SK-N-SH (cell line): ENCODE data around the gene NAV2. TPM values are rescaled to one million over a fixed set of nuclear protein-coding genes. Genes with fewer than 3 reads are reported as not detected.

ENCODE experiments used
- CTCF ChIA-PET: fragments of 300-600, 350-600 bp; formaldehyde crosslinking; extraction: SDS; loops from one replicate; lab custom pipeline; 2021; lab: Yijun Ruan, JAX
- POLR2A ChIA-PET: fragments of 350-600 bp; sonication (Branson Sonifier 250); formaldehyde crosslinking; extraction: SDS; loops from one replicate; lab custom pipeline; 2020; ENCODE audit warnings: antibody characterized with exemption, inconsistent platforms; lab: Yijun Ruan, JAX
- DNase-seq: peaks from one replicate; pipeline ENCODE4 v3.0.0; 2012
- H2AFZ ChIP-seq: fragments of 200-600 bp; sonication (generic); 2 replicates; pipeline ENCODE4 v1.8.1; 2016; ENCODE audit warnings: antibody characterized with exemption, mild to moderate bottlenecking, low read depth
- H3F3A ChIP-seq: fragments of 200-600 bp; sonication (generic); replicated peaks from 2 replicates; pipeline ENCODE3; 2016; ENCODE audit warnings: antibody characterized with exemption, mild to moderate bottlenecking; ENCODE audit not compliant: insufficient read depth
- H3K27ac ChIP-seq, 2 experiments: fragments of 200-500 bp in 1 of 2; fragments of 200-600 bp in 1 of 2; sonication (Bioruptor generic) in 1 of 2; sonication (generic), shearing (Covaris generic) in 1 of 2; 2 replicates each; pipeline versions ENCODE4 v1.5.1 to v1.6.1; 2014 to 2016; ENCODE audit warnings: low read depth in 2 of 2, inconsistent platforms in 1 of 2, low read length in 1 of 2, mild to moderate bottlenecking in 1 of 2, mixed read lengths in 1 of 2
- H3K27me3 ChIP-seq: fragments of 200-600 bp; sonication (generic), shearing (Covaris generic); 2 replicates; pipeline ENCODE4 v1.6.1; 2016; ENCODE audit warnings: mixed run types; ENCODE audit not compliant: insufficient read depth
- H3K36me3 ChIP-seq, 2 experiments: fragments of 200-500 bp in 1 of 2; fragments of 200-600 bp in 1 of 2; sonication (Bioruptor generic) in 1 of 2; sonication (generic) in 1 of 2; replicated peaks in 1 of 2; 2 replicates each; pipeline versions ENCODE3 to v1.5.1; 2014 to 2016; ENCODE audit warnings: low read length in 1 of 2, mild to moderate bottlenecking in 1 of 2; ENCODE audit not compliant: insufficient read depth in 2 of 2, control insufficient read depth in 1 of 2
- H3K4me1 ChIP-seq, 2 experiments: fragments of 200-500 bp in 1 of 2; fragments of 200-600 bp in 1 of 2; sonication (Bioruptor generic) in 1 of 2; sonication (generic), shearing (Covaris generic) in 1 of 2; 2 replicates each; pipeline versions ENCODE4 v1.5.1 to v1.6.1; 2014 to 2016; ENCODE audit warnings: low read depth in 1 of 2, low read length in 1 of 2, mixed run types in 1 of 2; ENCODE audit not compliant: insufficient read depth in 2 of 2, control insufficient read depth in 1 of 2
- H3K4me2 ChIP-seq: fragments of 200-600 bp; sonication (generic), shearing (Covaris generic); 2 replicates; pipeline ENCODE4 v1.6.1; 2017; ENCODE audit warnings: mixed run types
- H3K4me3 ChIP-seq, 2 experiments: fragments of 200-500 bp in 1 of 2; fragments of 200-600 bp in 1 of 2; sonication (Bioruptor generic) in 1 of 2; sonication (generic), shearing (Covaris generic) in 1 of 2; 2 replicates each; pipeline versions ENCODE4 v1.5.1 to v1.8.1; 2014 to 2016; ENCODE audit warnings: low read depth in 2 of 2, inconsistent platforms in 1 of 2, low read length in 1 of 2, mild to moderate bottlenecking in 1 of 2, mixed read lengths in 1 of 2, moderate library complexity in 1 of 2
- H3K79me2 ChIP-seq: fragments of 200-600 bp; sonication (generic); 2 replicates; pipeline ENCODE4 v1.8.1; 2017; ENCODE audit warnings: mild to moderate bottlenecking; ENCODE audit not compliant: insufficient read depth
- H3K9ac ChIP-seq: fragments of 200-600 bp; sonication (generic); 2 replicates; pipeline ENCODE4 v1.6.1; 2017; ENCODE audit warnings: mixed run types
- H3K9me2 ChIP-seq: fragments of 200-600 bp; sonication (generic); 2 replicates; pipeline ENCODE4 v1.6.1; 2017; ENCODE audit warnings: mixed run types
- H3K9me3 ChIP-seq: fragments of 200-600 bp; sonication (generic); 2 replicates; pipeline ENCODE4 v1.6.1; 2017; ENCODE audit warnings: mixed run types, mild to moderate bottlenecking, moderate library complexity
- H4K20me1 ChIP-seq: fragments of 200-600 bp; sonication (generic); 2 replicates; pipeline ENCODE4 v1.6.1; 2017; ENCODE audit warnings: mild to moderate bottlenecking, mixed run types; ENCODE audit not compliant: insufficient read depth
- CTCF ChIP-seq: fragments of 200-600 bp; sonication (generic); IDR thresholded peaks from 2 replicates; pipeline ENCODE4 v1.6.1; 2017; ENCODE audit warnings: antibody characterized with exemption, mild to moderate bottlenecking, moderate library complexity
- EP300 ChIP-seq, 2 experiments: IDR thresholded peaks; 2 replicates each; pipeline versions ENCODE4 v1.4.0 to v1.6.1; 2012; ENCODE audit warnings: borderline replicate concordance in 1 of 2, low read depth in 1 of 2, low read length in 1 of 2
- EZH2phosphoT487 ChIP-seq: fragments of 200-600 bp; sonication (generic); IDR thresholded peaks from 2 replicates; pipeline ENCODE4 v1.6.1; 2017; ENCODE audit warnings: low read depth, mixed run types, mild to moderate bottlenecking, antibody characterized with exemption, moderate library complexity, borderline replicate concordance
- FOSL2 ChIP-seq: IDR thresholded peaks from 2 replicates; pipeline ENCODE4 v1.4.0; 2012; ENCODE audit warnings: low read depth, mild to moderate bottlenecking, moderate library complexity, borderline replicate concordance
- FOXJ3 ChIP-seq: sonication (generic); formaldehyde crosslinking; IDR thresholded peaks from 2 replicates; pipeline ENCODE4 v1.5.1; 2020; ENCODE audit warnings: mild to moderate bottlenecking, missing genetic modification reagents
- GATA2 ChIP-seq: sonication (generic); formaldehyde crosslinking; IDR thresholded peaks from 2 replicates; pipeline ENCODE4 v1.5.0; 2020; ENCODE audit warnings: mild to moderate bottlenecking, missing genetic modification reagents
- IRF3 ChIP-seq: fragments of 150-350 bp; IDR thresholded peaks from 2 replicates; pipeline ENCODE4 v1.6.1; 2016; ENCODE audit warnings: mild to moderate bottlenecking, low read depth, low read length
- MEF2A ChIP-seq: IDR thresholded peaks from 2 replicates; pipeline ENCODE4 v1.4.0; 2012; ENCODE audit warnings: low read depth, borderline replicate concordance
- MXI1 ChIP-seq: IDR thresholded peaks from 2 replicates; pipeline ENCODE4 v1.6.1; 2012; ENCODE audit warnings: mild to moderate bottlenecking, low read depth, low read length, improper control_type of control experiment
- NFIC ChIP-seq: IDR thresholded peaks from 2 replicates; pipeline ENCODE4 v1.4.0; 2012; ENCODE audit warnings: borderline replicate concordance
- PBX3 ChIP-seq: IDR thresholded peaks from 2 replicates; pipeline ENCODE4; 2012
- RCOR1 ChIP-seq: fragments of 150-350 bp; IDR thresholded peaks from 2 replicates; pipeline ENCODE4 v1.6.1; 2017; ENCODE audit warnings: antibody characterized with exemption, low read length
- RXRA ChIP-seq: IDR thresholded peaks from 2 replicates; pipeline ENCODE4 v1.4.0; 2012; ENCODE audit warnings: low read depth, mild to moderate bottlenecking, borderline replicate concordance
- SIN3A ChIP-seq: IDR thresholded peaks from 2 replicates; pipeline ENCODE4 v1.6.1; 2012; ENCODE audit warnings: low read depth, mild to moderate bottlenecking, low read length, moderate library complexity, borderline replicate concordance
- TEAD4 ChIP-seq: IDR thresholded peaks from 2 replicates; pipeline ENCODE4 v1.4.0; 2012; ENCODE audit warnings: mild to moderate bottlenecking, borderline replicate concordance; ENCODE audit not compliant: insufficient read depth
- USF2 ChIP-seq: fragments of 150-350 bp; IDR thresholded peaks from 2 replicates; pipeline ENCODE4 v1.6.1; 2017; ENCODE audit warnings: antibody characterized with exemption, low read length, low read depth, borderline replicate concordance
- YY1 ChIP-seq: IDR thresholded peaks from 2 replicates; pipeline ENCODE4 v1.4.0; 2012; ENCODE audit warnings: low read depth, mild to moderate bottlenecking
- ZBTB33 ChIP-seq: IDR thresholded peaks from 2 replicates; pipeline ENCODE4 v1.4.0; 2012; ENCODE audit warnings: low read depth, borderline replicate concordance
- WGBS: methylation state at CpG from one replicate; pipeline ENCODE4 v1.1.6; 2017; ENCODE audit warnings: low lambda C conversion rate; 5-methylcytosine and 5-hydroxymethylcytosine counted together
- polyA plus RNA-seq, 3 experiments: library from polyadenylated mRNA; depleted of rRNA; stranded (reverse); fragments of >200 nt; gene quantifications; 2 replicates each; pipeline ENCODE4 v1.2.3, GENCODE V29; 2012

Gene NAV2
- polyA plus RNA-seq, 1 of the 3 experiments (the other 2 are of a cell fraction) = 26.2 TPM

GRCh38 chr11:19829109-19829837 lies 116.6 kb downstream of the NAV2 start (continued):
- TF ChIP-seq USF2 = no peak
- no peak for TF ChIP-seq NFIC

GRCh38 chr11:19832086-19832750 lies 119.6 kb downstream of the NAV2 start:
- H3K9me2 ChIP-seq = no peaks in the 10 kb centered on the region
- no peak overlapping the region for H3K27ac ChIP-seq
- H3K79me2 ChIP-seq = peaks cover 94% of the 10 kb centered on the region
- H3K4me2 ChIP-seq = no peak overlapping the region
- H3K9ac ChIP-seq = no peak overlapping the region
- peaks cover 0 to 10% of the 10 kb centered on the region in 2 experiments; a peak in 1 of 4 replicates for H3K4me1 ChIP-seq
- ChIA-PET POLR2A (no interaction called here), CTCF (interaction anchor here (1.0 to 1.4 kb wide), 3 partner anchors 19 to 89 kb away, joined by 3 to 4 read pairs (median 4); no protein-coding TSS in a partner anchor)
- H3K9me3 ChIP-seq = no peaks in the 10 kb centered on the region
- DNase-seq = no peak
- H2AFZ ChIP-seq = no peak overlapping the region
- H4K20me1 ChIP-seq = peaks cover 76% of the 10 kb centered on the region
- H3K27me3 ChIP-seq = no peaks in the 10 kb centered on the region
- H3K36me3 ChIP-seq = peaks cover 33 to 64% of the 10 kb centered on the region in 2 experiments
- no peak overlapping the region for H3K4me3 ChIP-seq
- peaks cover 5% of the 10 kb centered on the region for H3F3A ChIP-seq
- 92% methylated on average over 12 of the region's 12 CpGs for WGBS
- no peak for TF ChIP-seq SIN3A
- TF ChIP-seq RXRA = no peak
- no peak for TF ChIP-seq IRF3
- no peak for TF ChIP-seq EP300 (IDR thresholded peaks at IDR 0.05; ENCODE audit: borderline replicate concordance in 1 of 2, low read depth in 1 of 2, low read length in 1 of 2)
- no peak for TF ChIP-seq YY1
- TF ChIP-seq GATA2 (CRISPR knock-in tag) = no peak
- TF ChIP-seq ZBTB33 = no peak
- TF ChIP-seq MEF2A = no peak
- no peak for TF ChIP-seq MXI1
- no peak for TF ChIP-seq EZH2phosphoT487
- no peak for TF ChIP-seq PBX3
- no peak for TF ChIP-seq USF2
- no peak for TF ChIP-seq TEAD4
- no peak for TF ChIP-seq FOSL2
- no peak for TF ChIP-seq CTCF
- no peak for TF ChIP-seq RCOR1
- no peak for TF ChIP-seq FOXJ3 (CRISPR knock-in tag)
